Fibroblast of lung (primary cell): ENCODE results near the gene BLACAT1.

ENCODE experiments used
- CTCF ChIP-seq, 2 donors: IDR thresholded peaks in 1 of 2; conservative IDR thresholded peaks in 1 of 2; 1 replicate in 1 of 2; 2 replicates in 1 of 2; pipeline ENCODE4 v1.5.1; 2011 to 2012; ENCODE audit warnings: low read length in 2 of 2, control low read depth in 1 of 2, inconsistent platforms in 1 of 2, low read depth in 1 of 2, mild to moderate bottlenecking in 1 of 2
- EZH2 ChIP-seq: IDR thresholded peaks from 2 replicates; pipeline ENCODE4 v1.5.1; 2012; ENCODE audit warnings: low read length, control low read depth, mild to moderate bottlenecking; ENCODE audit errors: missing control alignments

GRCh38 chr1:205444300-205444930, 11.4 kb downstream of the BLACAT1 start:
- TF ChIP-seq EZH2 (no peak), CTCF (conservative IDR thresholded peaks at IDR 0.05 in 1 of 2, IDR thresholded peaks at IDR 0.05 in 1 of 2; ENCODE audit: low read depth in 1 of 2, low read length in 2 of 2) (no peak)
